ENCODE measurements around the gene LIM2. TPM values are rescaled to one million over a fixed set of nuclear protein-coding genes. Genes with fewer than 3 reads are reported as not detected.

The LIM2 gene
- total and polyA plus RNA-seq, 2 of the 4 experiments (the other 2 are of a cell fraction): not detected

DNA sequence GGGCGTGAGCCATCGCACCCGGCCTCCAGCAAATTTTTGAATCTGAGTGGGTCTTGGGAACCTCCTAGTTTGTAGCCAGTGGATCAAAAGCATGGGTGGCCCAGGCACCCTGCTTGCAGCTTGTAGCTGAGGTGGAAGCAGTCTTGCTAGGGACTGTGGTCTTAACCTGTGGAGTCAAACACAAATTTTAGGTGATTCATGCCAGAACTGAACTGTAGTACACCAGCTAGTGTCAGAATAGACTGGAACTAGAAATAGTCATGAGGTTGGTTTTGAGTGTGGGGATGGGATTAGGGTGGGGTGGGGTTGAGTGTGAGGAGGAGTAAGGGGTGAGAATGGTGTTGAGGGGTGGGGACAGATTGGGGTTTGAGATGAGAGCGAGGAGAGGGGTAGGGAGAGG lies 5.8 kb downstream of the LIM2 start:
- no TSS peak for BruUV-seq (replicated peaks)
- H3K27ac ChIP-seq (ENCODE audit: insufficient read depth, low read length): no peak overlapping the region
- no peak overlapping the region for H3K4me3 ChIP-seq (ENCODE audit: insufficient read depth, low read depth, low read length)
- H2BK20ac ChIP-seq (ENCODE audit: low read depth, low read length): no peak overlapping the region
- no peak overlapping the region for H3K14ac ChIP-seq (replicated peaks; ENCODE audit: low read depth, low read length)
- peaks cover 2% of the 10 kb centered on the region; the same call in 1 of the 2 replicates for H3K27me3 ChIP-seq (ENCODE audit: control insufficient read depth, insufficient read depth, low read length)
- no peak overlapping the region for H3K56ac ChIP-seq (ENCODE audit: extremely low read depth, insufficient read depth, low read length)
- H2BK15ac ChIP-seq (ENCODE audit: low read depth, low read length): no peak overlapping the region
- intact Hi-C loops (cut with micrococcal nuclease): no loop called here
- no peaks in the 10 kb centered on the region for H3K79me1 ChIP-seq (ENCODE audit: low read depth in 1 of 2, low read length in 2 of 2)
- dilution Hi-C loops (cut with HindIII; ENCODE audit: low sequenced_read_pairs, unreplicated experiment): no loop called here
- no peak overlapping the region for H3K9ac ChIP-seq (ENCODE audit: low read depth, low read length)
- no peak overlapping the region for H3K4me2 ChIP-seq (ENCODE audit: low read depth, low read length)
- H4K5ac ChIP-seq (ENCODE audit: low read depth, low read length): no peak overlapping the region
- H2AK5ac ChIP-seq (ENCODE audit: low read depth, low read length): no peak overlapping the region
- no peaks in the 10 kb centered on the region for H3K4me1 ChIP-seq (ENCODE audit: control insufficient read depth, insufficient read depth, low read length)
- ChIA-PET CTCF (no interaction called here), POLR2A (ENCODE audit: unreplicated experiment) (no interaction called here)
- H3K9me3 ChIP-seq (ENCODE audit: control insufficient read depth, insufficient read depth, low read length): no peaks in the 10 kb centered on the region
- no peak overlapping the region for H3K18ac ChIP-seq (ENCODE audit: low read depth, low read length)
- no peak overlapping the region for H2BK120ac ChIP-seq (ENCODE audit: low read depth, low read length)
- no peak overlapping the region for H4K91ac ChIP-seq (ENCODE audit: insufficient read depth, low read depth, low read length)
- no peak for ATAC-seq (ENCODE audit: low read depth)
- WGBS, 2 experiments (ENCODE audit: extremely low coverage in 2 of 2, insufficient read length in 1 of 2): 50 to 100% methylated on average over 1 of the region's 4 CpGs
- TF ChIP-seq MXI1 (IDR thresholded peaks at IDR 0.05; ENCODE audit: borderline replicate concordance, low read depth, low read length) (no peak), BHLHE40 (IDR thresholded peaks at IDR 0.05; ENCODE audit: low read depth, low read length) (no peak), FOS (IDR thresholded peaks at IDR 0.05; ENCODE audit: low read depth, low read length) (no peak)
- H4K8ac ChIP-seq (ENCODE audit: low read depth in 2 of 2, low read length in 2 of 2): no peak overlapping the region
- no peaks in the 10 kb centered on the region for H3K36me3 ChIP-seq (ENCODE audit: control insufficient read depth, insufficient read depth, low read length)
- H4K20me1 ChIP-seq (ENCODE audit: insufficient read depth, low read length): no peaks in the 10 kb centered on the region
- in situ Hi-C loops (cut with MboI; ENCODE audit: low sequenced_read_pairs): no loop called here
- no peak overlapping the region for H3K23ac ChIP-seq (ENCODE audit: low read depth, low read length)
- H2AFZ ChIP-seq (replicated peaks; ENCODE audit: low read length, poor library complexity): no peak overlapping the region
- H3K9me1 ChIP-seq (ENCODE audit: insufficient read depth, low read length): no peaks in the 10 kb centered on the region
- H2AK9ac ChIP-seq (replicated peaks; ENCODE audit: low read depth, low read length, poor library complexity): no peak overlapping the region
- H3K4ac ChIP-seq (ENCODE audit: low read depth, low read length): no peak overlapping the region
- no peak for DNase-seq
- H2BK5ac ChIP-seq (ENCODE audit: low read depth, low read length, poor library complexity, severe bottlenecking): no peak overlapping the region

All from IMR-90 (cell line).